HEK293T (cell line): ENCODE data around the gene CDH5.

Experiments
- ARNT ChIP-seq: fragments of 450-650 bp; IDR thresholded peaks from 2 replicates; pipeline ENCODE4 v1.6.1; 2017; ENCODE audit warnings: mild to moderate bottlenecking
- BHLHE40 ChIP-seq: fragments of 450-650 bp; IDR thresholded peaks from 2 replicates; pipeline ENCODE4 v1.6.1; 2016; ENCODE audit warnings: mild to moderate bottlenecking, moderate library complexity, borderline replicate concordance
- ELF4 ChIP-seq: fragments of 450-650 bp; IDR thresholded peaks from 2 replicates; pipeline ENCODE4 v1.6.1; 2017; ENCODE audit warnings: antibody characterized with exemption
- FOXA1 ChIP-seq: fragments of 450-650 bp; IDR thresholded peaks from 2 replicates; pipeline ENCODE4 v1.6.1; 2016; ENCODE audit warnings: mild to moderate bottlenecking
- FOXK2 ChIP-seq: fragments of 450-650 bp; IDR thresholded peaks from 2 replicates; pipeline ENCODE4 v1.6.1; 2016; ENCODE audit warnings: mild to moderate bottlenecking
- FOXM1 ChIP-seq: fragments of 450-650 bp; IDR thresholded peaks from 2 replicates; pipeline ENCODE4 v1.6.1; 2017; ENCODE audit warnings: mild to moderate bottlenecking, borderline replicate concordance
- L3MBTL2 ChIP-seq: fragments of 450-650 bp; conservative IDR thresholded peaks from 2 replicates; pipeline ENCODE4 v1.6.1; 2016; ENCODE audit warnings: mild to moderate bottlenecking
- TARDBP ChIP-seq: fragments of 450-650 bp; IDR thresholded peaks from 2 replicates; pipeline ENCODE4 v1.6.1; 2016

DNA sequence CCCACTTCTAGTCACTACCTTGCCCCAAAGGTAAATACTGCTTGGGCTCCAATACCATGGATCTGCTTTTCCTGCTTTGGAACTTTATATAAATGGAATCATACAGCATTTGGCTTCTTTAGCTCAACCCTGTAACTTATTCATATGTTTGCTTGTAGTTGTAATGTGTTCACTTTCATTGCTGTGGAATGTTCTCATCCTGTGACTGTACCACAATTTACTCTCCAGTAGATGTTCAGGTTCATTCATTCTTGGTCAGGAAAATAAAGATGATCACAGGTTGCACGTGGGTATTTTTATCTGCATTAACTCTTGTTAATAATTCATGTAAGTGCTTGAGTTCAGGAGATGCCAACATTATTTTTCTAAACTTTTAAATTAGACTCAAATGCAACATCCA is 53.9 kb downstream of the CDH5 start:
- TF ChIP-seq L3MBTL2 = no peak
- no peak for TF ChIP-seq FOXM1
- TF ChIP-seq ARNT = no peak
- no peak for TF ChIP-seq TARDBP
- no peak for TF ChIP-seq FOXK2
- TF ChIP-seq FOXA1 = no peak
- TF ChIP-seq BHLHE40 = no peak
- no peak for TF ChIP-seq ELF4
